GM12875 (cell line): ENCODE measurements around the gene GPX5.

Source experiments
- H3K4me3 ChIP-seq: one replicate; pipeline ENCODE4 v1.5.1; 2011; ENCODE audit warnings: low read depth, low read length, control low read depth
- TF ChIP-seq, protein P1 (sequence below): IDR thresholded peaks from 2 replicates; pipeline ENCODE4 v1.5.1; 2011; ENCODE audit warnings: low read depth, mild to moderate bottlenecking, control low read depth, inconsistent platforms, low read length, moderate library complexity, borderline replicate concordance; ENCODE audit not compliant: insufficient read depth

The GPX5 gene

GRCh38 chr6:28569748-28570147, 44.1 kb downstream of the GPX5 start:
- no peak overlapping the region for H3K4me3 ChIP-seq
- TF ChIP-seq, protein P1, sequence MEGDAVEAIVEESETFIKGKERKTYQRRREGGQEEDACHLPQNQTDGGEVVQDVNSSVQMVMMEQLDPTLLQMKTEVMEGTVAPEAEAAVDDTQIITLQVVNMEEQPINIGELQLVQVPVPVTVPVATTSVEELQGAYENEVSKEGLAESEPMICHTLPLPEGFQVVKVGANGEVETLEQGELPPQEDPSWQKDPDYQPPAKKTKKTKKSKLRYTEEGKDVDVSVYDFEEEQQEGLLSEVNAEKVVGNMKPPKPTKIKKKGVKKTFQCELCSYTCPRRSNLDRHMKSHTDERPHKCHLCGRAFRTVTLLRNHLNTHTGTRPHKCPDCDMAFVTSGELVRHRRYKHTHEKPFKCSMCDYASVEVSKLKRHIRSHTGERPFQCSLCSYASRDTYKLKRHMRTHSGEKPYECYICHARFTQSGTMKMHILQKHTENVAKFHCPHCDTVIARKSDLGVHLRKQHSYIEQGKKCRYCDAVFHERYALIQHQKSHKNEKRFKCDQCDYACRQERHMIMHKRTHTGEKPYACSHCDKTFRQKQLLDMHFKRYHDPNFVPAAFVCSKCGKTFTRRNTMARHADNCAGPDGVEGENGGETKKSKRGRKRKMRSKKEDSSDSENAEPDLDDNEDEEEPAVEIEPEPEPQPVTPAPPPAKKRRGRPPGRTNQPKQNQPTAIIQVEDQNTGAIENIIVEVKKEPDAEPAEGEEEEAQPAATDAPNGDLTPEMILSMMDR: no peak

DNA sequence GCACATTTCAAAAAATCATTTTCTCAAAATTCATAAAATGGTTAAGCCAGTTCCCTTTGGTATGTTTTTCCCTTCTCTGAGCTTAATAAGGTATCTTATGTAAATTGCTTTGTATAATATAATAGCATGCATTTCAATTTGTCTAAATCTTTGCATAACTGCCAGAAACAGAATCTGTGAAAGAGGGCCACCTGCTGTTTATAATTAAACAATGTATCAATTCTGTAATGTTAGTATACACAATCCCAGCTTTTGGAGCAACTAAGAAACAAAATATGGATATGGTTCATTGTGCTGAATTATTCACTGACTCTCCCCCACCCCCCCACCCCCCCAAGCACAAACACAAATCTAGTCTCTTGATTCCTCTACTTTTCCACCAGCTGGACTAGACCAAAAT, 54.8 kb downstream of the GPX5 start:
- TF ChIP-seq, protein P1: no peak

DNA sequence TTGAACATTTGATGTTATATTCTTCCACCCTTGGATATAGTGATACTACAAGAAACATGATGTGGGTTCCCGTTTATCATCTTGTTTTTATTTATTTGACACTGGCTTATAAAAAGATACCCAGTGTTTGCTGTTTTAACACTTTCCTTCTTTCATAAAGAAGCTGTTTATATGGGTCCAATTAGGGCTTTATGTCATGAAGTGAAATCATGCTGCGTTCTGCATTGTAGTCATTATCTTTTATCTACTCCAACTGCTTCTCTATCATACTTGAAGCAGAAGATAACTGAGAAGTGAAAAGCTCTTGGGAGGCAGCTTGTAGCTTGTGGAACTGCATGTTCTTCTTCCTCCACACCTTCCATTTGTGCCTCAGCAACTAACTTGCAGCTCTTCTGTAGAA, 57.8 kb downstream of the GPX5 start:
- TF ChIP-seq, protein P1: no peak

More for the DNA sequence above, 54.8 kb downstream of the GPX5 start:
- no peak overlapping the region for H3K4me3 ChIP-seq

More for the DNA sequence above, 57.8 kb downstream of the GPX5 start:
- H3K4me3 ChIP-seq: no peak overlapping the region
